MM.1S (cell line): ENCODE measurements around the gene LRMDA.

Source experiments
- DNase-seq: peaks from one replicate; pipeline ENCODE4 v3.0.0-alpha.2; 2015
- H2AFZ ChIP-seq: fragments of 300-600 bp; sonication (generic); 2 replicates; pipeline ENCODE4 v1.6.0; 2016; ENCODE audit warnings: antibody characterized with exemption, low read length
- H3F3A ChIP-seq: fragments of 300-600 bp; sonication (generic); 2 replicates; pipeline ENCODE4 v1.6.1; 2016; ENCODE audit warnings: mild to moderate bottlenecking, antibody characterized with exemption, low read length, moderate library complexity, mixed read lengths; ENCODE audit not compliant: insufficient read depth
- H3K27ac ChIP-seq: fragments of 300-600 bp; sonication (generic); 2 replicates; pipeline ENCODE4 v1.5.1; 2016; ENCODE audit warnings: mild to moderate bottlenecking, low read length
- H3K27me3 ChIP-seq: fragments of 300-600 bp; sonication (generic); replicated peaks from 2 replicates; pipeline ENCODE4 v1.6.0; 2016; ENCODE audit warnings: low read length; ENCODE audit not compliant: insufficient read depth
- H3K36me3 ChIP-seq: fragments of 300-600 bp; sonication (generic); replicated peaks from 2 replicates; pipeline ENCODE4 v1.6.1; 2016; ENCODE audit warnings: mild to moderate bottlenecking, low read length, mixed read lengths; ENCODE audit not compliant: insufficient read depth
- H3K4me1 ChIP-seq: fragments of 300-600 bp; sonication (generic); 2 replicates; pipeline ENCODE4 v1.6.1; 2016; ENCODE audit warnings: low read length, mixed read lengths
- H3K4me2 ChIP-seq: fragments of 300-600 bp; sonication (generic); 2 replicates; pipeline ENCODE4 v1.6.0; 2016; ENCODE audit warnings: low read depth, low read length
- H3K4me3 ChIP-seq: fragments of 300-600 bp; sonication (generic); 2 replicates; pipeline ENCODE4 v1.5.1; 2016; ENCODE audit warnings: low read length, mixed read lengths
- H3K79me2 ChIP-seq: fragments of 300-600 bp; sonication (generic); 2 replicates; pipeline ENCODE4 v1.6.1; 2016; ENCODE audit warnings: mixed run types, low read length, mixed read lengths
- H3K9ac ChIP-seq: fragments of 300-600 bp; sonication (generic); 2 replicates; pipeline ENCODE4 v1.6.1; 2016; ENCODE audit warnings: low read length, mixed read lengths
- H3K9me2 ChIP-seq: fragments of 300-600 bp; sonication (generic); replicated peaks from 2 replicates; pipeline ENCODE4 v1.6.1; 2016; ENCODE audit warnings: mild to moderate bottlenecking, low read length, mixed read lengths; ENCODE audit not compliant: insufficient read depth
- H3K9me3 ChIP-seq: fragments of 300-600 bp; sonication (generic); replicated peaks from 2 replicates; pipeline ENCODE4 v1.6.1; 2016; ENCODE audit warnings: mild to moderate bottlenecking, low read length, mixed read lengths; ENCODE audit not compliant: insufficient read depth
- H4K20me1 ChIP-seq: fragments of 300-600 bp; sonication (generic); 2 replicates; pipeline ENCODE4 v1.6.1; 2016; ENCODE audit warnings: mild to moderate bottlenecking, low read length, moderate library complexity, mixed read lengths; ENCODE audit not compliant: insufficient read depth
- EZH2 ChIP-seq: fragments of 300-600 bp; sonication (generic); optimal IDR thresholded peaks from 2 replicates; pipeline ENCODE3; 2017; ENCODE audit warnings: low read depth, mild to moderate bottlenecking, antibody characterized with exemption, low read length, mixed read lengths
- EZH2phosphoT487 ChIP-seq: fragments of 300-600 bp; sonication (generic); IDR thresholded peaks from 2 replicates; pipeline ENCODE4 v1.6.1; 2018; ENCODE audit warnings: antibody characterized with exemption, low read length
- TF ChIP-seq, protein P1 (sequence below): fragments of 300-600 bp; sonication (generic); IDR thresholded peaks from 2 replicates; pipeline ENCODE4 v1.5.1; 2016; ENCODE audit warnings: antibody characterized with exemption, low read length, mixed read lengths

Gene LRMDA

DNA sequence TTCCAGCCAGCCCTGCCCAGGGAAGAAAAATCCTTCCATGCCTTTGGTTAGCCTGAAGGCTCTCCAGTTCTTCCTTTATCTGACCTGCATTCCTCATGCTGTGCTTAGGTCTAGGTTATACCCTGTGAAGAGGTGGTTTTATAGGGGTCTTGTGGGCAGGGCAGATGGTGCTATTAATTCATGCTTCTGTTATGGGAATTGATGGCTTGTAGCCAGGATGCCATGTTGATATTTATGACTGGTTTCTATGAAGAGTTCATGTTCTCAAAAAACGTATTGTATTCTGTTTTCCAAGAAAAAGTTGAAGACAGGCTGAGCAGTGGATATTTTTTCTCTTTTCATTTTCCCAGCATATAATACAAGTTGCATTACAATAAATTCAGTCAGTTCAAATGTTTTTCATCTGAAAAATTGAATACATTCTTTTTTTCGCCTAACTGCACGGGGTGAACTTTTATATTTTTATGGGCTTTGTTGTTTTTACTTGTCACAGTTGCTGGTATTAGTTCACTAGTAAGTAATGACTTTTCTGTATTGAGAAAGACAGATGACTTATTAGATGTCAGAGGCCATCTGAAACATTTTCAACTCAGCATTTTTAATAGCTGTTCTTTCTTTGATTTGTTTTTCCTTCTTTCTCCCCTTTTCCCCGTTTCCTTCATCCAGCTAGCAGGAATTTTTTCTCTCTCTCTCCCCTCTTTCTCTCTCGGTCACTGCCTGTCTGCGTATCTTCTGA is 322.8 kb downstream of the LRMDA start:
- no peaks in the 10 kb centered on the region for H3K4me1 ChIP-seq

DNA sequence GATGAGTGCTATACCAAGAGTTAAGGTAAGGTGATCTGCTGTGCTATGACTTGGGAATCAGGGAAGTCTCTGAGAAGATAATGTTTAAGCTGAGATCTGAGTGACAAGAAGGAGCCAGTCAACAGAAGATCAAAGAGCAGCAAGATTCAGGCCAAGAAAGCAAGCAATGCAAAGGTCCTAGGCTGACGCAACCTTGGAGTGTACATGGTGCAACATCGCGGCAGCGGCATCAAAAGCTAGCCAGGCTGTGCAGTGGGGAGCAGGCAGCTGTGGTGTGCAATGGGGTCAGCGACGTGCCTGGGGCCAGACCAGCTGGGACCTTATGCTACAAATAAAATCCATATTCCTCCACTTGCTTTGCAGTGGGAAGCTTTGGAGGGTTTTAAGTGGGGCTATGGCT is 324.1 kb downstream of the LRMDA start:
- H3K79me2 ChIP-seq: no peaks in the 10 kb centered on the region
- no peaks in the 10 kb centered on the region for H3K4me1 ChIP-seq
- no peaks in the 10 kb centered on the region for H3K9me2 ChIP-seq
- H3K27ac ChIP-seq: no peak overlapping the region
- H3F3A ChIP-seq: no peaks in the 10 kb centered on the region
- no peak overlapping the region for H3K4me2 ChIP-seq
- no peak overlapping the region for H3K4me3 ChIP-seq
- H3K9me3 ChIP-seq: no peaks in the 10 kb centered on the region
- no peaks in the 10 kb centered on the region for H3K27me3 ChIP-seq
- H2AFZ ChIP-seq: no peak overlapping the region
- DNase-seq: no peak
- H4K20me1 ChIP-seq: no peaks in the 10 kb centered on the region
- no peak overlapping the region for H3K9ac ChIP-seq
- H3K36me3 ChIP-seq: no peaks in the 10 kb centered on the region
- TF ChIP-seq EZH2 (no peak), EZH2phosphoT487 (no peak)

More for the DNA sequence above, 322.8 kb downstream of the LRMDA start:
- Histone ChIP-seq H3K36me3 (no peaks in the 10 kb centered on the region), H3K9ac (no peak overlapping the region), H3K9me3 (no peaks in the 10 kb centered on the region), H4K20me1 (no peaks in the 10 kb centered on the region), H3K9me2 (no peaks in the 10 kb centered on the region), H3K27ac (no peak overlapping the region), H3K79me2 (no peaks in the 10 kb centered on the region), H3K4me2 (no peak overlapping the region), H2AFZ (no peak overlapping the region), H3K4me3 (no peak overlapping the region), H3F3A (no peaks in the 10 kb centered on the region), H3K27me3 (no peaks in the 10 kb centered on the region)
- TF ChIP-seq EZH2 (no peak), EZH2phosphoT487 (no peak)
- TF ChIP-seq, protein P1, sequence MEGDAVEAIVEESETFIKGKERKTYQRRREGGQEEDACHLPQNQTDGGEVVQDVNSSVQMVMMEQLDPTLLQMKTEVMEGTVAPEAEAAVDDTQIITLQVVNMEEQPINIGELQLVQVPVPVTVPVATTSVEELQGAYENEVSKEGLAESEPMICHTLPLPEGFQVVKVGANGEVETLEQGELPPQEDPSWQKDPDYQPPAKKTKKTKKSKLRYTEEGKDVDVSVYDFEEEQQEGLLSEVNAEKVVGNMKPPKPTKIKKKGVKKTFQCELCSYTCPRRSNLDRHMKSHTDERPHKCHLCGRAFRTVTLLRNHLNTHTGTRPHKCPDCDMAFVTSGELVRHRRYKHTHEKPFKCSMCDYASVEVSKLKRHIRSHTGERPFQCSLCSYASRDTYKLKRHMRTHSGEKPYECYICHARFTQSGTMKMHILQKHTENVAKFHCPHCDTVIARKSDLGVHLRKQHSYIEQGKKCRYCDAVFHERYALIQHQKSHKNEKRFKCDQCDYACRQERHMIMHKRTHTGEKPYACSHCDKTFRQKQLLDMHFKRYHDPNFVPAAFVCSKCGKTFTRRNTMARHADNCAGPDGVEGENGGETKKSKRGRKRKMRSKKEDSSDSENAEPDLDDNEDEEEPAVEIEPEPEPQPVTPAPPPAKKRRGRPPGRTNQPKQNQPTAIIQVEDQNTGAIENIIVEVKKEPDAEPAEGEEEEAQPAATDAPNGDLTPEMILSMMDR: no peak
- DNase-seq: no peak

DNA sequence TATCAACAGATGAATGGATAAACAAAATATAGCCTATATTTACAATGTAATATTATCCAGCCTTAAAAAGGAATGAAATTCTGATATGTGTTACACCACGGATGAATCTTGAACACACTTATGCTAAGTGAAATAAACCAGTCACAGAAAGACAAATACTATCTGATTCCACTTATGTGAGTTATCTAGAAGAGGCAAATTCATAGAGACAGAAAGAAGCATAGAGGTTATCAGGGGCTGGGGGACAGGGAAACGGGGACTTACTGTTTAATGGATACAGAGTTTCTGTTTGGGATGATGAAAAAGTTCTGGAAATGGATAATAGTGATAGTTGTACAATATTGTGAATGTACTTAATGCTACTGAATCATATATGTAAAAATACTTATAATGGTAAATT is 329.9 kb downstream of the LRMDA start:
- peaks cover 12% of the 10 kb centered on the region; the same call in 1 of the 2 replicates for H3K4me1 ChIP-seq
- H3K9me3 ChIP-seq: no peaks in the 10 kb centered on the region
- no peak overlapping the region for H2AFZ ChIP-seq
- no peaks in the 10 kb centered on the region for H3K36me3 ChIP-seq
- no peaks in the 10 kb centered on the region for H4K20me1 ChIP-seq
- H3K9ac ChIP-seq: no peak overlapping the region
- no peaks in the 10 kb centered on the region for H3K27me3 ChIP-seq
- no peak overlapping the region for H3K27ac ChIP-seq
- no peak overlapping the region for H3K4me3 ChIP-seq
- no peaks in the 10 kb centered on the region for H3K79me2 ChIP-seq
- H3K4me2 ChIP-seq: no peak overlapping the region
- H3F3A ChIP-seq: no peaks in the 10 kb centered on the region; the same call in 1 of the 2 replicates
- no peak for DNase-seq
- H3K9me2 ChIP-seq: no peaks in the 10 kb centered on the region
- TF ChIP-seq EZH2 (no peak), EZH2phosphoT487 (no peak)
- TF ChIP-seq, protein P1: no peak

DNA sequence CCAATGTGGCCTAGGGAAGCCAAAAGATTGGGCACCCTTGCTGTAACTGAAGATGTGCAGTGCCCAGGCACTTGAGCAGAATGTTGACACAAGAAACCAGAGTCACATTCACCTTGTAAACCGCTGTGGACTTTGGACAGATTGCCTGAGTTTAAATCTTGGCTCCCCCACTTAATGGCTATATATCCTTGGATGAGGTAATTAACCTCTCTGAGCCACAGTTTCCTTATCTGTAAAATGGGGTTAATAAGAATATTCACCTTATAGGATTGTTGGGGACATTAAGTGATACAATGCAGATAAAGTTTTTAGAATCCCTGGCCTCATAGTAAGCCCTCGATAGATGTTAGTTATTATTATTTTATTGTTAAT is 331.0 kb downstream of the LRMDA start:
- Histone ChIP-seq H3F3A (no peaks in the 10 kb centered on the region; the same call in 1 of the 2 replicates), H3K9me2 (no peaks in the 10 kb centered on the region), H3K4me3 (no peak overlapping the region), H3K36me3 (no peaks in the 10 kb centered on the region), H3K79me2 (no peaks in the 10 kb centered on the region), H3K9ac (no peak overlapping the region), H3K9me3 (no peaks in the 10 kb centered on the region), H2AFZ (no peak overlapping the region), H3K4me2 (no peak overlapping the region), H3K27me3 (no peaks in the 10 kb centered on the region), H3K4me1 (peaks cover 12% of the 10 kb centered on the region; the same call in 1 of the 2 replicates), H4K20me1 (no peaks in the 10 kb centered on the region), H3K27ac (no peak overlapping the region)
- DNase-seq: no peak
- TF ChIP-seq EZH2: no peak
- TF ChIP-seq, protein P1: no peak
- no peak for TF ChIP-seq EZH2phosphoT487
